NCI-H146 (cell line): ENCODE measurements around the gene GSAP.

Source experiments
- DNase-seq: peaks from one replicate; lab custom pipeline; 2025; lab: John Stamatoyannopoulos, UW

GSAP gene

GRCh38 chr7:77327067-77327931 is 88.8 kb downstream of the GSAP start:
- peak; percentile 59 for DNase-seq

GRCh38 chr7:77326131-77326530 is 90.0 kb downstream of the GSAP start:
- DNase-seq: no peak

DNA sequence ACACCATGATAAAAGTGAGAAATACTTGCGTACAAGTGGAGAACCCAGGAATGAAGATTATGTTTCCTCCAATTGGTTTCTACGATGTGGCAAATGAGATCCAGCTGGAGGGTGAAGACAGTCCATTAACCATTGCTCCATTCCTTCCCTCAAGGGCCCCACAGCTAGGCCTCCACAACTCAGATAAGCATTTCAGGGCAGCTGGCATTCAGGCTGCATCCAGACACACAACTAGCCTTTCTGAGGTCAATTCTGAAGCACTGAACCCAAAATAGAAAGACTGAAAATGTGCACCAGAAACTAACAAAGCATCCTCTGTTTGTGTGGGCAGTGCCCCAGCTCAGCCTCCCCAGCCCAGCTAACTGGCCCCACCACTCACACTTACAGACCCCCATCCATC is 94.8 kb downstream of the GSAP start:
- DNase-seq: no peak

GRCh38 chr7:77320714-77321113 is 95.4 kb downstream of the GSAP start:
- DNase-seq: no peak

DNA sequence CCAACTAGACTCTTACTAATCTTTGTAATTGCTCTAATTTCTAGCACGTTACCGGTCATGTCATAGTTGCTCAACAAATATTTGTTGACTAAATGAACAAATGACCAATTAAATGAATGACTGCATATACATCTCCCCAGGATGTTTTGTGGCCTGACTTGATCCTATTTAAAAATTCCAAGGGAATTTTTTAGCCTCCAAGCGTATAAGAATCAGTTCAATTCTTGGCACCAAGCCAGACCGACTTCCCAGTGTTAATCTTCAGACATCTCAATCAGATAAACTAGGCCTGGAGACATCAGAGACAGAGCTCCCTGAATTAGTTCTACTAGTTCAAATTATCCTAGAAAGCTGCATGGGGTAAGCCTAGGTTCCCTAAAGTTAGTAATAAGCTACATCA is 96.0 kb downstream of the GSAP start:
- no peak for DNase-seq

DNA sequence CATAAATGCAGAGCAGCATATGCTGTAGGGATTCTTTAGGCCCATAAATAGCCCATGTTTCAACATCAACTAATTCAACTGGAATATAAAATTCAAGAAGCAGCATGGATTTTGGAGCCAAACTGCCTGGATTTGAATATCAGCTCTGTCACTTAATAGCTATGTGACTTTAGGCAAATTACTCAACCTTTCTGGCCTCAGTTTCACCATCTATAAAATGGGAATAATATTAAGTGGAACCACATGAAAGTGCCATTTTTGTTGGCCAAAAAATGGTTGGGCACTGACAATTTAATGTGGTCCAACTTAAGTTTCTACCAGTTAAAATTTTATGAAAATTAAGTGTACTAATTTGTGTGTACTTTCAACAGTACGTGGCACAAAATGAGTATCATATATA is 98.1 kb downstream of the GSAP start:
- no peak for DNase-seq

DNA sequence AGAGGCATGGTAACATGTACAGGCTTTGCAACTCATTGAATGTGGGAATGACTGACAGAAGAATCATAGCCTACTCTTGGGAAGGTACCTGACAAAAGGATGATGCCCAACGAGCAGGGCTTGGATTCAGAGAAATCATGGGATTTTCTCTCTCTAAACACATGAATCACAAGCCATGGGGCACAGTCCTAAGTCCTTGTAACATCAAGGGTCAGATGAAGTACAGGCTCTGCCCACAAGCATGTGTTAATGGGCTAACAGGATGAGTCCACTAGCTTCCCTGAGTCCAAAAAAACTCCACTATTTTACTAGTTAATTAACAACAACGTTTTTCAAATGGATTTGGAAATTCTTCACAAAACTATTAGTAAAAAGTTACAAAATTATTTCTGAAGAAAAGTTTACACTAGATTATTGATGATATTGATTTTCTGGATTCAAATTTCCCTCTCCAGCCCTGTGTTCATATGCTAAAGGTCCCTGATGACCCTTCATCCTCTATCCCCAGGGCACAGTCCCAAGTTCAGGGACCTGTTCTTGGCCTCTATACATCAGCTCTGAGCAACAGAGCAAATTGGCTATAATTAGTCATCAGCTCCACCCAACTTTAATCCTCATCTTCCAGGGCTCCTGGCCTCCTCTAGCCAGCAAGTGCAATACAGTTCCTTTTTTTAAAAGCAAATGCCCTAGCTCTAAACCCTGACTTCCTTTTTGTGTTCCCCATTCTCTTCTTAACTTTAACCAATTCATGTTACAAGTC is 99.8 kb downstream of the GSAP start:
- peak; percentile 22 for DNase-seq

DNA sequence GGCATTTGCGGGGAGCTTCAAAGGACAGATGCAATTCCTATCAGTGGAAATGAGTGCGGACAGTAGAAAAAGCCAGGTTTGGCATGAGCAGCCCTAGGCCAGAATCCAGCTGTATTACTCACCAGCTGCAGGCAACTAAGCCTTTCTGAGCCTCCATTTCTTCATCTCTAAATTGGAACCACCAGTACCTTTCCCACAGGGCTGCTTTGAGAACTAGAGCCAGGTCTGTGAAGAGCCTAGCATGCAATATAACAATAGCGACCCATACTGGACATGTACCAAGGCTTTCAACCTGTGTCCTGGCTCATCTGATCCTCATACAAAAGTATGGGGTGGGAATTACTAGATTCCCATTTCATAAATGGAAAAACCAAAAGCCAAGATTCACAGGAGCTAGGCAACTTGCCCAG is 101.0 kb downstream of the GSAP start:
- no peak for DNase-seq

- DNase-seq: no peak
Measured at GRCh38 chr7:77313876-77314480, 102.2 kb downstream of the GSAP start.

DNA sequence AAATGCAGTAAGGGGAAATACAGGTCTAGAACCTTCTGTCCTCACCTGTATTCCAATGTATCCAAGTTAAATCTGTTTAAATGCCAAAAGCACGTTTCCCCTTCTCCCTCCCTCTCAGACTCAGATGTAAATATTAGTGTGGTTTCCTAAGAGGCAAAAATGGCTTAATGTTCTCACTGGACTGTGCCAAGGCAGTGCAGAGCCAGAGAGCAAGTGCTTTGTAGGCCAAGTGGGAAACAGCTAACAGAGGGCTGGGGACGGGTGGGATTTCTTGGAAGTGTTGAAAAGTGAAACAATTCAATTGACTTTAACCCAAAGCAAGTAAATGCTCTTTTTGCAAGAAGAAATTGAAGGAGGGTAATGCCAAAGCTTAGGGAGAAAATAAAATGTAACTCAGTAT is 103.1 kb downstream of the GSAP start:
- no peak for DNase-seq

DNA sequence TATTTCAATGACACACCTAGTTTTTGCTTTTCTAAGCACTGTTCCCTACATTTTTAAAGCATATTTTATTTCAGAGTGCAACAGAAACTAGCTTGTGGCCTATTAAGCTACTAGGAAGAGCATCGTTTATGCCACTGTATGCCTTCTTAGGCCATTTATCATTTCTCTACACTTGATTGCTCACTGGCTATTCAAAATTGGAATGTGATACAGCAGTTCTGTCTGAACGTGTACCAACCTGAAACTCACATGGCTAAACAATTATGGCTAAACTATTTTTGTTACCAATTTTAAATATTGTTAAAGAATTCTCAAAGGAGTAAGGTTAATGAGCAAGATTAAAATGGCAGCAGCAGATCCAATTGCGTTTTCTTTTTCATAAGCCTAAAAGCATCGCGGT is 105.2 kb downstream of the GSAP start:
- DNase-seq: peak; percentile 23

DNA sequence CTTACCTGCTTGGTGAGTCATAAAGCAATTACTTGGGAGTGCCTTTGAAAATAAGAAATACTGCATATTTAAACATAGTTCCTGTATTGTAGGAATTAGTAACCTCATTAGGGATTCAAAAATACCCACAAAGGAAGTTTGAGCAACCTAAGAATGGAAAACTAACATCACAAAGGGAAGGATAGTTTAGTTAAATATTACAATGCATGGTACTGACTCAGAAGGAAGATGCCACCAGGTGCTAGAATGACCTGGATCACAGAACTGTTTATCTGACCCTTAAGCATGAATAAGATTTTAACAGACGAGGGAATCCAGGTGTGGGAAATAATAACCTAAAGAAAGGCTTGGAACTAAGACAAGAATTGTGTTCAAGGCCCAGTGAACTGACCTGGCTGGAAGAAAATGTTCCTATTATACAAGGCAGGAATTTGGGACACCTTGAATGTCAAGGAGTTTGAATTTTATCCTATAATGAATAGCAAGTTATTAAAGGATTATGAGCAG is 106.4 kb downstream of the GSAP start:
- no peak for DNase-seq

- DNase-seq: no peak
Measured at GRCh38 chr7:77308792-77309191, 107.4 kb downstream of the GSAP start.

DNA sequence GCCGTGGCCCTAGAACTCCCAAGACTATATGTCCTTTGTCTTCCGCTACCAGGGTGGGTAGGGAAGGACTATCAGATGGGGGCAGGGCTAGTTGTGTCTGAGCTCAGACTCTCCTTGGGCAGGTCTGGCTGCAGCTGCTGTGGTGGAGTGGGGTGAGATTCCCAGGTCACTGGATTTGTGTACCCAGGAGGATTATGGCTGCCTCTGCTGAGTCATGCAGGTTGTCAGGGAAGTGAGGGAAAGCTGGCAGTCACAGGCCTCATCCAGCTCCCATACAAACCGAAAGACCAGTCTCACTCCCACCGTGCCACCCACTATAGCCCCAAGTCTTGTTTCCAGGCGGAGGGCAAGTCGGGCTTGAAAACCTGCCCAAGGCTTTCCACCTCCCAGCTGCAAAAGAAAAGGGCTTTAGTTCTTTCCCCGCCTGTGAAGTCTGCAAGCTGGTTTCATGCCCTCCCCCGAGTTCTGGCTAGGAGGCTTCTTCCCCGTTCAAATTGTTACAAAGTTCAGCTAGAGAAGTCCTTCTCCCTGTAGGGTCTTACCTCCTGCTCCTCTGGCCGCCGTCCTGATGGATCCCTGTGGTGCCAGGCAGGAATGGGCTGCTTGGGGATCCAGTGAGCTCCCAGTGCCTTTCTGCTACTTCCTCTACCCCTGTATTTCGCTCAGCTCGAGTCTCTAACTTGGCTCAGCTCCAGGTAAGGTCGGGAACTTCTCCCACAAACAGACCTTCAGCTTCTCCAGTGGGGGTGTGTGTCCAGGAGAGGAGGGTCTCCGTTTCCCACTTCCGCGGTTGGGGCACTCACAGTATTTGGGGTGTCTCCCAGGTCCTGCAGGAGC is 109.7 kb downstream of the GSAP start:
- DNase-seq: no peak

DNA sequence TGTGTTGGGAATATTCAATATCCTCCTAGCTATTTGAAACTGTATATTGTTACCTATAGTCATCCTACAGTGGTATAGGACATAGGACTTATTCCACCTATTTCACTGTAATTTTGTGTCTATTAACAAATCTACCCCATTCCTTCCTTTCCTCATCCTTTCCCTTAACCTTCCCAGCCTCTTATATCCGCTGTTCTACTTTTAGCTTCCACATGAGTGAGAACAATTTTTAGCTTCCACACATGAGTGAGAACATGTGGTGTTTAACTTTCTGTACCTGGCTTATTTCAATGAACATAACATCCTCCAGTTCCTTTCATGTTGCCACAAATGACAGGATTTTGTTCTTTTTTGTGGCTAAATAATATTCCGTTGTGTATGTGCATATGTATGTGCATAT is 120.6 kb downstream of the GSAP start:
- no peak for DNase-seq

DNA sequence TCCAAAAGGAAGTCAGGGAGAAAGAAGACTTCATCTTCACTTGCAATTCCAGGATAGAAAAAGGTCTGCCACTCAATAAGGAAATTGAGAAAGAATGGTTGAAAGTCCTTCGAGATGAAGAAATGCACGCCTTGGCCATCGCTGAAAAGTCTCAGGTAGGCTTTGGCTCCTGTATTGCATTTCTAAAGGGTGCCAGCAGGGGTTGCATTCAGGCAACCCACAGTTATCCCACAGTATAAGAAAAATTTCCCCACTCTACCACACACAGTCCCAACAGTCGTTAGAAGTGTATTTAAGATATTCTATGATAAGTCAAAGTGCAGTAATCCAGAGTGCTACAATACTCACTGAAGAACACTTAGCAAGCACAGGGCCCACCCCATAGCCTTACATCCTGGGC is 123.1 kb downstream of the GSAP start:
- DNase-seq: no peak

- DNase-seq: no peak
Measured at GRCh38 chr7:77290425-77290824, 125.7 kb downstream of the GSAP start.

- no peak for DNase-seq
Measured at GRCh38 chr7:77289387-77289786, 126.8 kb downstream of the GSAP start.

- no peak for DNase-seq
Measured at GRCh38 chr7:77288676-77289320, 127.4 kb downstream of the GSAP start.

DNA sequence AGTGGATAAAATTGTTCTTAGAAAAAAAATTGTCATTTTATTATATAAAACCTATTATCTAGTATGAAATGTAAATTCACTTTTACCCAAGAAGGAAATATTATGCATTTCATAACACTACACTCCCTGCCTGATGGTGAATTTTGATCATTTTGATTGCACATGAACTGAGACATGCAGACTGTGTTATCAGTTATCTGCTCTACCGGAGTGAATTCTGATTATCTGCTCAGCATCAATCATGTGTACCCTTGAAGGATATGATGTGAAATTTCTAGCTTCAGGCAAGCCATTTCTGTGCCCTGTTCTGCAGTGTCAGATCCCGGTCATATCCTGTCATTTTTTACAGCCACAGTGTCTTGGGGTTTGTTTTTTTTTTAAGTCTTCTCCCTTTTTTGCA is 131.5 kb downstream of the GSAP start:
- no peak for DNase-seq

GRCh38 chr7:77284005-77284404 is 132.1 kb downstream of the GSAP start:
- no peak for DNase-seq
